Mucosa of descending colon (tissue), 3 donors: Measurements from ENCODE around the gene OGFOD3. TPM values are rescaled to one million over a fixed set of nuclear protein-coding genes. Genes with fewer than 3 reads are reported as not detected.

Source experiments
- ATAC-seq: fragments of 200-7000 bp; cut with Tn5 transposase; one replicate; pipeline ENCODE4 v1.9.1; 2020; ENCODE audit warnings: mild to moderate bottlenecking, moderate library complexity
- DNase-seq, 3 donors: peaks; one replicate each; pipeline ENCODE4 v3.0.0-alpha.2; 2020
- H3K36me3 ChIP-seq: fragments of 200-600 bp; one replicate; pipeline ENCODE4 v1.8.0; 2021; ENCODE audit warnings: low read depth, mild to moderate bottlenecking
- H3K4me1 ChIP-seq: fragments of 200-600 bp; one replicate; pipeline ENCODE4 v1.8.0; 2021; ENCODE audit warnings: low read depth, mild to moderate bottlenecking
- H3K4me3 ChIP-seq: fragments of 200-600 bp; one replicate; pipeline ENCODE4 v1.8.0; 2021; ENCODE audit warnings: mild to moderate bottlenecking
- H3K9me3 ChIP-seq: fragments of 200-600 bp; one replicate; pipeline ENCODE4 v1.8.0; 2021; ENCODE audit warnings: mild to moderate bottlenecking
- CTCF ChIP-seq: fragments of 200-600 bp; IDR thresholded peaks from one replicate; pipeline ENCODE4 v1.8.0; 2022; ENCODE audit warnings: antibody characterized with exemption, mild to moderate bottlenecking
- intact Hi-C, 2 donors: fragments of 100-400 bp; cut with DNase I in 1 of 2; cut with micrococcal nuclease in 1 of 2; formaldehyde crosslinking; loops; one replicate each; pipeline versions ENCODE4 v1.11.0 to v1.11.1; 2022; cut with DNase I, micrococcal nuclease
- total RNA-seq, 3 donors: library from RNA; stranded (reverse); fragmentation: NEBNext Ultra II Directional in 2 of 3; extraction: Animal tissue kit (Norgen Biotek cat#: 25700) in 2 of 3; gene quantifications; one replicate each; pipeline versions ENCODE4 v1.2.1 to v1.2.4, GENCODE V29; 2021 to 2023
- donor health status: DM: no; HTN: no; CAD: no; lungs with moderate emphysema.
- donor health status: DM: no; HTN: no; CAD: no.
- donor health status: DM: no; HTN: yes; CAD: no.

OGFOD3 gene
- total RNA-seq, 3 donors from 2014 or later: 26.2 to 28.8 (median 26.2) TPM

- ATAC-seq (peak; percentile 67), DNase-seq (peak in 2 of 3 donors; percentile 53 to 70)
- TF ChIP-seq CTCF: peak; percentile 31
- Histone ChIP-seq H3K4me1 (peaks cover 8% of the 10 kb centered on the region), H3K4me3 (no peak overlapping the region), H3K9me3 (no peaks in the 10 kb centered on the region), H3K36me3 (no peaks in the 10 kb centered on the region)
- intact Hi-C loops: no loop called here
Measured at GRCh38 chr17:82424001-82424862, 5.8 kb upstream of the OGFOD3 start.

GRCh38 chr17:82419540-82419939 lies 1.2 kb upstream of the OGFOD3 start:
- intact Hi-C loops: loop anchor here in 1 of 2 donors (10.0 kb wide), 1 partner anchor 65 kb away; the partner anchor contains the start of gene TEX19
- DNase-seq (no peak), ATAC-seq (no peak)
- no peak for TF ChIP-seq CTCF
- Histone ChIP-seq H3K4me3 (no peak overlapping the region), H3K36me3 (no peaks in the 10 kb centered on the region), H3K9me3 (no peaks in the 10 kb centered on the region), H3K4me1 (peaks cover 18% of the 10 kb centered on the region)

- intact Hi-C loops: loop anchor here in 1 of 2 donors (10.0 kb wide), 1 partner anchor 62 kb away; the partner anchor contains the start of gene TEX19
Measured at GRCh38 chr17:82416771-82417170, 1.6 kb downstream of the OGFOD3 start.

GRCh38 chr17:82416264-82416663 lies 2.1 kb downstream of the OGFOD3 start:
- H3K36me3 ChIP-seq: no peaks in the 10 kb centered on the region
- no peak for DNase-seq

More at GRCh38 chr17:82416771-82417170, 1.6 kb downstream of the OGFOD3 start:
- DNase-seq (no peak), ATAC-seq (no peak)
- TF ChIP-seq CTCF: no peak
- H3K36me3 ChIP-seq: no peaks in the 10 kb centered on the region
- H3K9me3 ChIP-seq: no peaks in the 10 kb centered on the region
- H3K4me3 ChIP-seq: no peak overlapping the region
- peaks cover 18% of the 10 kb centered on the region for H3K4me1 ChIP-seq

GRCh38 chr17:82415786-82416185 lies 2.6 kb downstream of the OGFOD3 start:
- no peaks in the 10 kb centered on the region for H3K36me3 ChIP-seq
- no peak for TF ChIP-seq CTCF
- ATAC-seq (no peak), DNase-seq (no peak)
- H3K9me3 ChIP-seq: no peaks in the 10 kb centered on the region
- intact Hi-C loops: loop anchor here in 1 of 2 donors (10.0 kb wide), 1 partner anchor 61 kb away; the partner anchor contains the start of gene TEX19
- peaks cover 18% of the 10 kb centered on the region for H3K4me1 ChIP-seq
- no peak overlapping the region for H3K4me3 ChIP-seq

More at GRCh38 chr17:82416264-82416663, 2.1 kb downstream of the OGFOD3 start:
- Histone ChIP-seq H3K4me1 (peaks cover 18% of the 10 kb centered on the region), H3K4me3 (no peak overlapping the region), H3K9me3 (no peaks in the 10 kb centered on the region)
- ATAC-seq: no peak
- intact Hi-C loops: loop anchor here in 1 of 2 donors (10.0 kb wide), 1 partner anchor 61 kb away; the partner anchor contains the start of gene TEX19
- TF ChIP-seq CTCF: no peak
